ENCODE measurements around the gene DDX10.
"Not testable (repeated sequence)": the region's sequence is repeated elsewhere in the genome, so short reads cannot be mapped to it uniquely, and the experiment has no call there.

The DDX10 gene

GRCh38 chr11:108779147-108779546, 114.3 kb downstream of the DDX10 start:
- not testable (repeated sequence) for DNase-seq

GRCh38 chr11:108780119-108780518, 115.2 kb downstream of the DDX10 start:
- no peak for DNase-seq

GRCh38 chr11:108781946-108782345, 117.1 kb downstream of the DDX10 start:
- DNase-seq: no peak

GRCh38 chr11:108786281-108786990, 121.6 kb downstream of the DDX10 start:
- DNase-seq: no peak

GRCh38 chr11:108787105-108787504, 122.2 kb downstream of the DDX10 start:
- DNase-seq: no peak

- DNase-seq: peak; percentile 53
Observed at GRCh38 chr11:108788565-108789199, 123.8 kb downstream of the DDX10 start.

GRCh38 chr11:108790501-108791299, 125.8 kb downstream of the DDX10 start:
- DNase-seq: no peak

- no peak for DNase-seq
Observed at GRCh38 chr11:108793138-108793537, 128.3 kb downstream of the DDX10 start.

- DNase-seq: no peak
Observed at GRCh38 chr11:108793611-108794010, 128.7 kb downstream of the DDX10 start.

- DNase-seq: no peak
Observed at GRCh38 chr11:108796551-108796950, 131.7 kb downstream of the DDX10 start.

- no peak for DNase-seq
Observed at GRCh38 chr11:108797578-108798100, 132.8 kb downstream of the DDX10 start.

GRCh38 chr11:108802492-108802891, 137.6 kb downstream of the DDX10 start:
- no peak for DNase-seq

GRCh38 chr11:108803776-108804175, 138.9 kb downstream of the DDX10 start:
- DNase-seq: peak; percentile 19

GRCh38 chr11:108804511-108804910, 139.6 kb downstream of the DDX10 start:
- DNase-seq: no peak

- no peak for DNase-seq
Observed at GRCh38 chr11:108805030-108805429, 140.2 kb downstream of the DDX10 start.

- DNase-seq: no peak
Observed at GRCh38 chr11:108807262-108807661, 142.4 kb downstream of the DDX10 start.

- no peak for DNase-seq
Observed at GRCh38 chr11:108813086-108813485, 148.2 kb downstream of the DDX10 start.

- DNase-seq: no peak
Observed at GRCh38 chr11:108817976-108818375, 153.1 kb downstream of the DDX10 start.

GRCh38 chr11:108818971-108819370, 154.1 kb downstream of the DDX10 start:
- no peak for DNase-seq

- no peak for DNase-seq
Observed at GRCh38 chr11:108819957-108820356, 155.1 kb downstream of the DDX10 start.

- DNase-seq: not testable (repeated sequence)
Observed at GRCh38 chr11:108823960-108824359, 159.1 kb downstream of the DDX10 start.

- DNase-seq: peak; percentile 29
Observed at GRCh38 chr11:108824545-108824944, 159.7 kb downstream of the DDX10 start.

- peak; percentile 33 for DNase-seq
Observed at GRCh38 chr11:108825381-108825780, 160.5 kb downstream of the DDX10 start.

GRCh38 chr11:108826136-108826535, 161.3 kb downstream of the DDX10 start:
- no peak for DNase-seq
